Skeletal muscle satellite cell (primary cell): ENCODE measurements around the gene DENND4C.
"Not testable (repeated sequence)": the region's sequence is repeated elsewhere in the genome, so short reads cannot be mapped to it uniquely, and the experiment has no call there.

Source experiments
- H3K27me3 ChIP-seq: 2 replicates; pipeline ENCODE4 v1.7.0; 2013; ENCODE audit warnings: low read length; ENCODE audit not compliant: control insufficient read depth, insufficient read depth
- H3K36me3 ChIP-seq: 2 replicates; pipeline ENCODE4 v1.7.0; 2013; ENCODE audit warnings: mild to moderate bottlenecking, control low read depth, low read length; ENCODE audit not compliant: insufficient read depth
- H3K4me1 ChIP-seq: 2 replicates; pipeline ENCODE4 v1.7.0; 2013; ENCODE audit warnings: low read length; ENCODE audit not compliant: control insufficient read depth, insufficient read depth
- H3K4me2 ChIP-seq: 2 replicates; pipeline ENCODE4 v1.7.0; 2013; ENCODE audit warnings: mild to moderate bottlenecking, low read length
- H3K4me3 ChIP-seq: 2 replicates; pipeline ENCODE4 v1.7.0; 2013; ENCODE audit warnings: low read length
- H3K9ac ChIP-seq: 2 replicates; pipeline ENCODE4 v1.7.0; 2013; ENCODE audit warnings: mild to moderate bottlenecking, low read depth, low read length, moderate library complexity
- H3K9me3 ChIP-seq: replicated peaks from 2 replicates; pipeline ENCODE4 v1.7.0; 2013; ENCODE audit warnings: mild to moderate bottlenecking, control low read depth, low read length

DENND4C gene

DNA sequence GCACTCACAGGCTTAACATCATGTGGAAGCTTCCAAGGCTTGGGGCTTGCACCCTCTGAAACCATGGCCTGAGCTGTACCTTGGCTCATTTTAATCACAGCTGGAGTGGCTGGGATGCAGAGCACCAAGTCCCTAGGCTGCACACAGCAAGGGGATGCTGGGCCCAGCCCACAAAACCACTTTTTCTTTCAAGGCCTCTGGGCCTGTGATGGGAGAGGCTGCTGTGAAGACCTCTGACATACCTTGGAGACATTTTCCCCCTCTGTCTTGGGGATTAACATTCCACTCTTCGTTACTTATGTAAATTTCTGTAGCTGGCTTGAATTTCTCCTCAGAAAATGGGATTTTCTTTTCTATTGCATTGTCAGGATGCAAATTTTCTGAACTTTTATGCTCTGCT, 20.7 kb downstream of the DENND4C start:
- not testable (repeated sequence) for H3K27me3 ChIP-seq, H3K36me3 ChIP-seq, H3K9me3 ChIP-seq, H3K4me1 ChIP-seq, H3K4me2 ChIP-seq, H3K9ac ChIP-seq, H3K4me3 ChIP-seq

DNA sequence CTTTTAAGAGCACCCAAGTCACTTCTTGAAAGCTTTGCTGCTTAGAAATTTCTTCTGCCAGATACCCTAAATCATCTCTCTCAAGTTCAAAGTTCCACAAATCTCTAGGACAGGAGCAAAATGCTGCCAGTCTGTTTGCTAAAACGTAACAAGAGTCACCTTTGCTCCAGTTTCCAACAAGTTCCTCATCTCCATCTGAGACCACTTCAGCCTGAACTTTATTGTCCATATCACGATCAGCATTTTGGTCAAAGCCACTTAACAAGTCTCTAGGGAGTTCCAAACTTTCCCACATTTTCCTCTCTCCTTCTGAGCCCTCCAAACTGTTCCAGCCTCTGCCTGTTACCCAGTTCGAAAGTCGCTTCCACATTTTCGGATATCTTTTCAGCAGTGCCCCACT, 21.1 kb downstream of the DENND4C start:
- H3K4me2 ChIP-seq, H3K9ac ChIP-seq, H3K27me3 ChIP-seq, H3K36me3 ChIP-seq, H3K4me1 ChIP-seq, H3K4me3 ChIP-seq, H3K9me3 ChIP-seq: not testable (repeated sequence)

DNA sequence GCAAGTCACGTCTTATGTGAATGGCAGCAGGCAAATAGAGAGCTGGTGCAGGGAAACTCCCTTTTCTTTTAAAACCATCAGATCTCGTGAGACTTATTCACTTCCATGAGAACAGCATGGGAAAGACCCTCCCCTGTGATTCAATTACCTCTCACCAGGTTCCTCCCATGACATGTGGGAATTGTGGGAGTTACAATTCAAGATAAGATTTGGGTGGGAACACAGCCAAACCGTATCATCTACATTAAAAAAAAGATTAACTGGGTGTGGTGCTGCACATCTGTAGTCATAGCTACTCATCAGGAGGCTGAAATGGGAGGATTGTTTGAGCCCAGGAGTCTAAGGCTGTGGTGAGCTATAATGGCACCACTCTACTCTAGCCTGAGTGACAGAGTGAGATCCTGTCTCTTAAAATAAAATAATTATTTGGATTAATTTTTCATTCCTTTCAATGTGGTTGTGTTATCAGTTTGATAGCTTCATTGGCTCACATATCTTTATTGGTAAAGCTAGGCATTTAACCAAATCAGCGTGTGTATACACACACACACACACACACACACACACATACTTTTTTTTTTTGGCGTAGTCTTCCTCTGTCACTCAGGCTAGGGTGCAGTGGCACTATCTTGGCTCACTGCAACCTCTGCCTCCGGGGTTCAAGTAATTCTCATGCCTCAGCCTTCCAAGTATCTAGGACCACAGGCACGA, 21.8 kb downstream of the DENND4C start:
- Histone ChIP-seq H3K4me3 (no peak overlapping the region), H3K4me1 (no peaks in the 10 kb centered on the region), H3K36me3 (no peaks in the 10 kb centered on the region), H3K27me3 (no peaks in the 10 kb centered on the region), H3K9me3 (no peaks in the 10 kb centered on the region), H3K9ac (no peak overlapping the region), H3K4me2 (no peak overlapping the region)

DNA sequence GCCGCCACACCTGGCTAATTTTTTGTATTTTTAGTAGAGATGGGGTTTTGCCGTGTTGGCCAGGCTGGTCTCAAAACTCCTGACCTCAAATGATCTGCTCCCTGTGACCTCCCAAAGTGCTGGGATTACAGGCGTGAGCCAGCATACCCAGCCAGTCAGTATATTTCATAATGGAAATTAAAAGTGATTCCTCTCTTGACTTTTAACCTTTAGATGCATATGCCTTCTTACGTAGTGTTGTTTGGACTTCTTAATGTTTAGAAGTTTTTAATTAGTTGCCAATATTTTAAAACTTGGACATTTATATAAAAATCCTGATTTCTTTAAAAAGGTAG, 22.4 kb downstream of the DENND4C start:
- Histone ChIP-seq H3K4me2 (no peak overlapping the region), H3K36me3 (no peaks in the 10 kb centered on the region), H3K9ac (no peak overlapping the region), H3K4me1 (no peaks in the 10 kb centered on the region), H3K4me3 (no peak overlapping the region), H3K9me3 (no peaks in the 10 kb centered on the region), H3K27me3 (no peaks in the 10 kb centered on the region)

DNA sequence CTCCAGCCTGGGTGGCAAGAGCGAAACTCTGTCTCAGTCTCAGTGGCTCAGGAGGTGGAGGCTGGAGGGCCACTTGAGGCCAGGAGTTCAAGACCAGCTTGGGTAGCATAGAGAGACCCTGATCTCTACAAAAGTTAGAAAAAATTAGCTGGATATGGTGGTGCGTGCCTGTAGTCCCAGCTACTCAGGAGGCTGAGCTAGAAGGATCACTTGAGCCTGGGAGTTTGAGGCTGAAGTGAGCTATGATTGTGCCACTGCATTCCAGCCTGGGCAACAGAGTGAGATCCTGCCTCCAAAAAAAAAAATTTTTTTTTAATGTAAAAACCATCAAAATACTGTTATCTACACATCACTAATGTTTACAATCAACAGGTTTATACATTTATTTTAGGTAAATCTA, 24.6 kb downstream of the DENND4C start:
- H3K36me3 ChIP-seq = no peaks in the 10 kb centered on the region
- H3K27me3 ChIP-seq = no peaks in the 10 kb centered on the region
- H3K4me1 ChIP-seq = no peaks in the 10 kb centered on the region
- no peak overlapping the region for H3K4me2 ChIP-seq
- no peaks in the 10 kb centered on the region for H3K9me3 ChIP-seq
- H3K4me3 ChIP-seq = no peak overlapping the region
- no peak overlapping the region for H3K9ac ChIP-seq

DNA sequence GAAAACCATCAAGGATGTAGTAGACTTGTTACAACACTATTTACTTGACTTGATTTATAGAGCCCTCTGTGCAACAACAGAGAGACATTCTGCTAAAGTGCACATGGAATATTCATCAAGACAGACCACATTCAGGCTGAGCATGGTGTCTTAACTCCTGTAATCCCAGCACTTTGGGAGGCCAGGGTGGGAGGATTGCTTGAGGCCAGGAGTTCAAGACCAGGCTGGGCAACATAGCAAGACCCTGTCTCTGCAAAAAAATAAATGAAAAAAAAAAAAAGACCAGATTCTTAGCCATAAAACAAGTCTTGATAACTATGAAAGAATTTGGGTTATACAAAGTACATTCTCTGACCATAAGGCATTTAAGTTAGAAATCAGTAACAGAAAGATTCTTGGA, 25.3 kb downstream of the DENND4C start:
- H3K27me3 ChIP-seq = no peaks in the 10 kb centered on the region
- no peaks in the 10 kb centered on the region for H3K9me3 ChIP-seq
- no peak overlapping the region for H3K9ac ChIP-seq
- no peak overlapping the region for H3K4me3 ChIP-seq
- H3K4me1 ChIP-seq = no peaks in the 10 kb centered on the region
- H3K36me3 ChIP-seq = no peaks in the 10 kb centered on the region
- H3K4me2 ChIP-seq = no peak overlapping the region

DNA sequence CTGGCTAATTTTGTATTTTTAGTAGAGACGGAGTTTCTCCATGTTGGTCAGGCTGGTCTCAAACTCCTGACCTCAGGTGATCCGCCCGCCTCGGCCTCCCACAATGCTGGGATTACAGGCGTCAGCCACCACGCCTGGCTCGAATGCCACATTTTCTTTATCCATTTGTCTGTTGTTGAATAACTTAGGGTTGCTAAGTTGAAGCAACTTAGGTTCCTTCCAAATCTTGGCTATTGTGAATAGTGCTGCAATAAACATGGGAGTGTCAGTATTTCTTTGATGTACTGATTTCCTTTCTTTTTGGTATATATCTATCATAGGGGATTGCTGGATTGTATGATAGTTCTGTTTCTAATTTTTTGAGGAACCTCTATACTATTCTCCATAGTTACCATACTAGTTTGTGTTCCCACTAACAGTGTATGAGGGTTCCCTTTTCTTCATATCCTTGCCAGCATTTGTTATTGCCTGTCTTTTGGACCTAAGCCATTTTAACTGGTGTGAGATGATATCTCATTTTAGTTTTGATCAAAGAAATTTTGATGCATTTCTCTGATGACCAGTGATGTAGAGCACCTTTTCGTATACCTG, 29.3 kb downstream of the DENND4C start:
- not testable (repeated sequence) for H3K4me2 ChIP-seq, H3K4me1 ChIP-seq, H3K4me3 ChIP-seq, H3K36me3 ChIP-seq, H3K27me3 ChIP-seq, H3K9ac ChIP-seq, H3K9me3 ChIP-seq

DNA sequence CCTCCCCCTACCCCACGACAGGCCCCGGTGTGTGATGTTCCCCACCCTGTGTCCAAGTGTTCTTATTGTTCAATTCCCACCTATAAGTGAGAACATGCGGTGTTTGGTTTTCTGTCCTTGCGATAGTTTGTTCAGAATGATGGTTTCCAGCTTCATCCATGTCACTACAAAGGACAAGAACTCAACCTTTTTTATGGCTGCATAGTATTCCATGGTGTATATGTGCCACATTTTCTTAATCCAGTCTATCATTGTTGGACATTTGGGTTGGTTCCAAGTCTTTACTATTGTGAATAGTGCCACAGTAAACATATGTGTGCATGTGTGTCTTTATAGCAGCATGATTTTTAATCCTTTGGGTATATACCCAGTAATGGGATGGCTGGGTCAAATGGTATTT, 35.1 kb downstream of the DENND4C start:
- not testable (repeated sequence) for H3K36me3 ChIP-seq, H3K4me1 ChIP-seq, H3K9me3 ChIP-seq, H3K9ac ChIP-seq, H3K27me3 ChIP-seq, H3K4me2 ChIP-seq, H3K4me3 ChIP-seq

DNA sequence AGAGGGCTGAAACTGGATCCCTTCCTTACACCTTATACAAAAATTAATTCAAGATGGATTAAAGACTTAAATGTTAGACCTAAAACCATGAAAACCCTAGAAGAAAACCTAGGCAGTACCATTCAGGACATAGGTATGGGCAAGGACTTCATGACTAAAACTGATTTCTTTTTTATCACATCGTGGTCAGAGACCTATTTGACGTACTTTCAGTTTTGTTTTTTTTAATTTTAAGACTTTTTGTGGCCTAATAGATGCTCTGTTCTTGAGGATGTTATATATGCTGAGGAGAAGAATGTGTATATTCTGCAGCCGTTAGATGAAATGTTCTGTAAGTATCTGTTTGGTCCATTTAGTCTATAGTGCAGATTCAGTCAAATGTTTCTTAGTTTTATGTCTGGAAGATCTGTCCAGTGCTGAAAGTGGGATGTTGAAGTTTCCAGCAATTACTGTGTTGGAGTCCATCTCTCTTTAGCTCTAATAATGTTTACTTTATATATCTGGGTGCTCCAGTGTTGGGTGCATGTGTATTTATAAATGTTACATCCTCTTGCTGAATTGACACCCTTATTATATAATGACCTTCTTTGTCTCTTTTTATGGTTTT, 36.4 kb downstream of the DENND4C start:
- not testable (repeated sequence) for H3K4me2 ChIP-seq, H3K9me3 ChIP-seq, H3K4me3 ChIP-seq, H3K36me3 ChIP-seq, H3K4me1 ChIP-seq, H3K27me3 ChIP-seq, H3K9ac ChIP-seq

DNA sequence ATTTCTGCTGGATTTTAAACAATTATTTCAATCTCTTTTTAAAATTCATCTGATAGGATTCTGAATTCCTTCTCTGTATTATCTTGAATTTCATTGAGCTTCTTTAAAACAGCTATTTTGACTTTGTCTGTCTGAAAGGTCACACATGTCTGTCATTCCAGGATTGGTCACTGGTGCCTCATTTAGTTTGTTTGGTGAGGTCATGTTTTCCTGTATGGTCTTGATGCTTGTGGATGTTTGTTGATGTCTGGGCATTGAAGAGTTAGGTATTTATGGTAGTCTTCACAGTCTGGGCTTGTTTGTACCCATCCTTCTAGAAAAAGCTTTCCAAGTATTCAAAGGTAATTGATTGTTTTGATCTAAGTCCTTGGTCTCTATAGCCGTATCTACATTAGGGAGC, 39.1 kb downstream of the DENND4C start:
- Histone ChIP-seq H3K27me3 (no peaks in the 10 kb centered on the region), H3K4me1 (no peaks in the 10 kb centered on the region), H3K9me3 (no peaks in the 10 kb centered on the region), H3K9ac (no peak overlapping the region), H3K4me2 (no peak overlapping the region), H3K4me3 (no peak overlapping the region), H3K36me3 (peaks cover 2% of the 10 kb centered on the region)

DNA sequence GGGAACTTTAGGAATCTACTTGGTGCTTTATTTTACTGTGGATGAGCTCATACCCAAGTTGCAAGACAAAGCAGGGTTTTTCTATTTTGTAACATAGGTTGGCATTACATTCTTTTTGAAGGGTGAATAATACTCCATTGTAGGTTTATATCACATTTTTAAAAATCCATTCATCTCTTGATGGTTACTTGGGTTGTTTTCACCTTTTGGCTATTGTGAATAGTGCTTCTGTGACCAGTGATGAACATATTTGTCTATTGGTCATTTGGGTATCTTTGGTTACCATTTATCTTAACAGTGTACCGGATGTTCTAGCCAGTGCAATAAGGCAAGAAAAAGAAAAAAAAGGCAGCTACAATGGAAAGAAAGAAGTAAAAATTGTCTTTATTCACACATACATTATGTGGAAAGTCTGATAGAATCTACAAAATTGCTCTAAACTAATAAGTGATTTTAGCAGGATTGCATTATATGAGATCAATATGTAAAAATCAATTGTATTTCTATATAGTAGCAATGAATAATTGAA, 40.0 kb downstream of the DENND4C start:
- no peaks in the 10 kb centered on the region for H3K27me3 ChIP-seq
- H3K4me2 ChIP-seq = no peak overlapping the region
- H3K9me3 ChIP-seq = no peaks in the 10 kb centered on the region
- H3K4me3 ChIP-seq = no peak overlapping the region
- H3K36me3 ChIP-seq = peaks cover 2% of the 10 kb centered on the region
- no peaks in the 10 kb centered on the region for H3K4me1 ChIP-seq
- H3K9ac ChIP-seq = no peak overlapping the region

DNA sequence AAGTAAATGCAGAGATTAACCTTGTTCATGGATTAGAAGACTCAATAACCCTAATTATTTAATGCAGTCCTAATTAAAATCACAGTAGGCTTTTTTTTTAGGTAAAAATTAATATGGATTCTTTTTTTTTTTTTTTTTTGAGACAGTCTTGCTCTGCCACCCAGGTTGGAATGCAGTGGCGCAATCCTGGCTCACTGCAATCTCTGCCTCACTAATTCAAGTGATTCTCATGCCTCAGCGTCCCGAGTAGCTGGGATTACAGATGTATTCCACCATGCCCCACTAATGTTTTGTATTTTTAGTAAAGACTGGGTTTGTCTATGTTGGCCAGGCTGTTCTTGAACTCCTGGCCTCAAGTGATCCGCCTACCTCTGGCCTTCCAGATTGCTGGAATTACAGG, 40.6 kb downstream of the DENND4C start:
- no peaks in the 10 kb centered on the region for H3K9me3 ChIP-seq
- H3K4me1 ChIP-seq = no peaks in the 10 kb centered on the region
- H3K4me2 ChIP-seq = no peak overlapping the region
- H3K36me3 ChIP-seq = peaks cover 2% of the 10 kb centered on the region
- no peak overlapping the region for H3K9ac ChIP-seq
- no peak overlapping the region for H3K4me3 ChIP-seq
- no peaks in the 10 kb centered on the region for H3K27me3 ChIP-seq
